Measurements from ENCODE around the gene NUP160. TPM values are rescaled to one million over a fixed set of nuclear protein-coding genes. Genes with fewer than 3 reads are reported as not detected.
"Not testable (repeated sequence)": the region's sequence is repeated elsewhere in the genome, so short reads cannot be mapped to it uniquely, and the experiment has no call there.

Gene NUP160
- total and polyA plus RNA-seq, 2 of the 8 experiments (the other 6 are each of a cell fraction or from before 2014, with no cell fraction given), result 44.6 to 100 TPM

GRCh38 chr11:47742494-47742893, 105.7 kb downstream of the NUP160 start:
- not testable (repeated sequence) for H2BK12ac ChIP-seq (ENCODE audit: low read depth, low read length); H2BK5ac ChIP-seq (ENCODE audit: low read depth, low read length); H4K91ac ChIP-seq (replicated peaks; ENCODE audit: insufficient read length, low read length); H2BK20ac ChIP-seq (ENCODE audit: low read length); H3K9ac ChIP-seq (replicated peaks in 1 of 4; ENCODE audit: extremely low read depth in 1 of 4, low read depth in 3 of 4, low read length in 3 of 4); H4K8ac ChIP-seq (ENCODE audit: extremely low read depth, insufficient read depth, low read length); H3K4me3 ChIP-seq (ENCODE audit: extremely low read depth in 1 of 4, insufficient read depth in 2 of 4, low read depth in 3 of 4, low read length in 4 of 4); H3K18ac ChIP-seq (ENCODE audit: extremely low read depth, low read length); H3K27ac ChIP-seq (ENCODE audit: low read depth, low read length); H3K14ac ChIP-seq (ENCODE audit: insufficient read length); H3K56ac ChIP-seq (replicated peaks; ENCODE audit: insufficient read length, low read depth, low read length); H4K5ac ChIP-seq (ENCODE audit: insufficient read length, low read depth, low read length); DNase-seq (ENCODE audit: low read depth in 1 of 2, low spot score in 2 of 2); H2AK5ac ChIP-seq (ENCODE audit: low read depth, low read length); H3K4me1 ChIP-seq (replicated peaks in 1 of 4; ENCODE audit: control insufficient read depth in 3 of 4, insufficient read depth in 4 of 4, low read length in 3 of 4); H2BK120ac ChIP-seq (replicated peaks; ENCODE audit: low read depth, low read length); H2BK15ac ChIP-seq (ENCODE audit: low read length); FAIRE-seq; H3K79me1 ChIP-seq (ENCODE audit: low read depth, low read length); H3K23me2 ChIP-seq (ENCODE audit: low read depth, low read length); H3K79me2 ChIP-seq (ENCODE audit: control insufficient read depth in 1 of 2, insufficient read depth in 2 of 2, low read length in 2 of 2); H3K27me3 ChIP-seq (replicated peaks in 1 of 4; ENCODE audit: control insufficient read depth in 3 of 4, extremely low read depth in 1 of 4, insufficient read depth in 3 of 4, low read length in 3 of 4); H3K23ac ChIP-seq (ENCODE audit: insufficient read length); H3K4me2 ChIP-seq (ENCODE audit: insufficient read depth in 1 of 2, low read depth in 2 of 2, low read length in 2 of 2); H2AFZ ChIP-seq (ENCODE audit: low read length); H4K20me1 ChIP-seq (replicated peaks in 1 of 2; ENCODE audit: control insufficient read depth in 1 of 2, insufficient read depth in 2 of 2, low read length in 2 of 2); H3K4ac ChIP-seq (replicated peaks; ENCODE audit: insufficient read length, low read depth, low read length); H3K9me3 ChIP-seq (ENCODE audit: insufficient read depth in 2 of 2, low read depth in 1 of 2, low read length in 1 of 2)
- ChIA-PET POLR2A (ENCODE audit: partially characterized antibody) (interaction anchor here (1.1 to 2.6 kb wide), 5 partner anchors 12 to 42 kb away, joined by 3 to 13 read pairs (median 7); no protein-coding TSS in a partner anchor), CTCF (ENCODE audit: partially characterized antibody) (interaction anchor here (0.7 kb wide), 1 partner anchor 237 kb away, joined by 3 read pairs; no protein-coding TSS in a partner anchor)
- 94% methylated on average over 6 of the region's 7 CpGs; no CpG with 5 or more reads in 1 of the 2 experiments for WGBS, 2 experiments (ENCODE audit: extremely low coverage in 1 of 2, insufficient coverage in 1 of 2, insufficient read length in 1 of 2, insufficient replicate concordance in 2 of 2, low coverage in 1 of 2, low lambda C conversion rate in 2 of 2, missing lambda C conversion rate in 1 of 2)
- peaks cover 16 to 82% (median 51%) of the 10 kb centered on the region in 4 experiments for H3K36me3 ChIP-seq (ENCODE audit: control insufficient read depth in 2 of 4, insufficient read depth in 4 of 4, low read length in 3 of 4)

- not testable (repeated sequence) for H3K4ac ChIP-seq (replicated peaks; ENCODE audit: insufficient read length, low read depth, low read length); H3K23me2 ChIP-seq (ENCODE audit: low read depth, low read length); H2BK15ac ChIP-seq (ENCODE audit: low read length); H3K27ac ChIP-seq (ENCODE audit: low read depth, low read length); FAIRE-seq; H3K4me1 ChIP-seq (replicated peaks in 1 of 4; ENCODE audit: control insufficient read depth in 3 of 4, insufficient read depth in 4 of 4, low read length in 3 of 4); H2AK5ac ChIP-seq (ENCODE audit: low read depth, low read length); H3K56ac ChIP-seq (replicated peaks; ENCODE audit: insufficient read length, low read depth, low read length); H3K4me2 ChIP-seq (ENCODE audit: insufficient read depth in 1 of 2, low read depth in 2 of 2, low read length in 2 of 2); H3K4me3 ChIP-seq (ENCODE audit: extremely low read depth in 1 of 4, insufficient read depth in 2 of 4, low read depth in 3 of 4, low read length in 4 of 4); H4K91ac ChIP-seq (replicated peaks; ENCODE audit: insufficient read length, low read length); H3K23ac ChIP-seq (ENCODE audit: insufficient read length); H2BK120ac ChIP-seq (replicated peaks; ENCODE audit: low read depth, low read length); H4K5ac ChIP-seq (ENCODE audit: insufficient read length, low read depth, low read length); H2BK20ac ChIP-seq (ENCODE audit: low read length); H3K14ac ChIP-seq (ENCODE audit: insufficient read length); H3K9me3 ChIP-seq (ENCODE audit: insufficient read depth in 2 of 2, low read depth in 1 of 2, low read length in 1 of 2); DNase-seq (ENCODE audit: low read depth in 1 of 2, low spot score in 2 of 2); H2BK12ac ChIP-seq (ENCODE audit: low read depth, low read length); H4K8ac ChIP-seq (ENCODE audit: extremely low read depth, insufficient read depth, low read length); H3K79me2 ChIP-seq (ENCODE audit: control insufficient read depth in 1 of 2, insufficient read depth in 2 of 2, low read length in 2 of 2); H3K79me1 ChIP-seq (ENCODE audit: low read depth, low read length); H2BK5ac ChIP-seq (ENCODE audit: low read depth, low read length); H3K27me3 ChIP-seq (replicated peaks in 1 of 4; ENCODE audit: control insufficient read depth in 3 of 4, extremely low read depth in 1 of 4, insufficient read depth in 3 of 4, low read length in 3 of 4); H2AFZ ChIP-seq (ENCODE audit: low read length); H3K18ac ChIP-seq (ENCODE audit: extremely low read depth, low read length); H4K20me1 ChIP-seq (replicated peaks in 1 of 2; ENCODE audit: control insufficient read depth in 1 of 2, insufficient read depth in 2 of 2, low read length in 2 of 2); H3K9ac ChIP-seq (replicated peaks in 1 of 4; ENCODE audit: extremely low read depth in 1 of 4, low read depth in 3 of 4, low read length in 3 of 4)
- POLR2A ChIA-PET (ENCODE audit: partially characterized antibody), result interaction anchor here (1.0 to 2.9 kb wide), 2 partner anchors 11 to 23 kb away, joined by 3 to 11 read pairs; partner anchors contain the start of gene AGBL2
- CTCF ChIA-PET (ENCODE audit: partially characterized antibody), result interaction anchor here (0.6 kb wide), 1 partner anchor 12 kb away, joined by 3 read pairs; no protein-coding TSS in a partner anchor
- H3K36me3 ChIP-seq (ENCODE audit: control insufficient read depth in 2 of 4, insufficient read depth in 4 of 4, low read length in 3 of 4), result peaks cover 10 to 70% (median 38%) of the 10 kb centered on the region in 4 experiments
- 97% methylated on average over 7 of the region's 7 CpGs; no CpG with 5 or more reads in 1 of the 2 experiments for WGBS, 2 experiments (ENCODE audit: extremely low coverage in 1 of 2, insufficient coverage in 1 of 2, insufficient read length in 1 of 2, insufficient replicate concordance in 2 of 2, low coverage in 1 of 2, low lambda C conversion rate in 2 of 2, missing lambda C conversion rate in 1 of 2)
These were observed 110.3 kb downstream of the NUP160 start for GRCh38 chr11:47737817-47738216.
